KOPT-K1 (cell line): ENCODE results near the gene RPA1.

Experiments used
- H3K27ac ChIP-seq: fragments of 200-600 bp; sonication (generic); 2 replicates; pipeline ENCODE4 v1.5.1; 2016; ENCODE audit warnings: antibody characterized with exemption, mild to moderate bottlenecking, low read depth, low read length; ENCODE audit not compliant: poor library complexity, severe bottlenecking
- H3K36me3 ChIP-seq: fragments of 200-600 bp; sonication (generic); 2 replicates; pipeline ENCODE4 v1.5.1; 2017; ENCODE audit warnings: antibody characterized with exemption, mild to moderate bottlenecking, low read length, moderate library complexity; ENCODE audit not compliant: insufficient read depth
- H3K9me3 ChIP-seq: fragments of 200-600 bp; sonication (generic); 2 replicates; pipeline ENCODE4 v1.5.1; 2017; ENCODE audit warnings: antibody characterized with exemption, low read length, mild to moderate bottlenecking; ENCODE audit not compliant: insufficient read depth, poor library complexity, severe bottlenecking

RPA1 gene

DNA sequence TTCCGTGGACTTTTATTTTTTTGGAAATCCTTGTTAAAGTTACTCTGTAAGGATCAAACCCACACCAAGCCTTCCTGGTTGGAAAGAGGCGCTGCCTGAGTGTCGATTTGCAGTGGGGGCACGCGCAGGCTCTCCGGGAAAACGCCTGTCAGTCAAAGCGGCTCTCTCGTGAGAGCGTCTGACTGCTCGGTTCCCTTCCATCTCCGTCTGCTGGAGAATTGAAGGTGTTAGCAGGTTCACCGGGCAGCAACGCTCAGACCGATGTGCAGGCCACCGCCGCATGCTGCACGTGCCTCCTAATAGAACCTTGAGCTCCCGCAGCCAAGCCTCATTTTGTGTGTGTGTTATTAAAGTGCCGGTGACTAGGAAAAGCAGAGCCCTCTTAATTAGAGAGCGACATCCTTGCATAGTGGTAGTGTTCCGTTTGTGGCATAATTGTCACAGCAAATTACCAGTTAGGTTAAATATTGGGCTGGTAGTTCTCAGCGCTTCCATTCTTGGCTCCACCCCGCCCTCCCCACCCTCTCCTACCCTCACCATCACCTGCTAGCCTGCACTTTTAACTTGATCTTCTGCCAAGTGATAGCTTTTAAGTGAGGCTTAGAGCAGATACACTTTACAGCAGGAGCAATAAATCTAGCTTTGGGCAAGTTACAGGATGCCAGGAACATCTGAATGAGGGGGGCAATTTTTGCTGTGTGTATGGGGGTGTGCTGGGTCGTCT, 75.5 kb downstream of the RPA1 start:
- Histone ChIP-seq H3K27ac (no peak overlapping the region), H3K36me3 (no peaks in the 10 kb centered on the region), H3K9me3 (no peaks in the 10 kb centered on the region)

DNA sequence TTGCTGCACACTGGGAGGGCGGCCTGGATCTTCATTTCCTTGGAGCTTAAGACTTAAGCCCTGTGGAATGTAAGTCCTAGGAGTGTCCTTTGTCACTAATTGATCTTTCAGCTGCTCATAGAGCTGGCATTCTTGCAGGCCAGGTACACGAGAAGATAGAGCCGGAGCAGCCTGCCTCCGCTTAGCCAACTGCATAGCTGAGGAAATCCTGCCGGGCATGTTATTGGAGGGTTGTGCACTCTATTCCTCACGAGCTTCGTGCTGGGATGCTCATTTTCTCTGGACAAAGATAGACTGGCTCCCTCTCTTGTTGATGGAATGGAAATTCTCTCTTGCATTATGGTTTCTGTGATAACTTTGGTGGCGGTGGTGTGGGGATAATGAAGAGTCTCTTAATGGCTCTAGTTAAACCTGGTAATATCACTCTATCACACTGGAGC, 76.9 kb downstream of the RPA1 start:
- Histone ChIP-seq H3K9me3 (no peaks in the 10 kb centered on the region), H3K27ac (no peak overlapping the region), H3K36me3 (no peaks in the 10 kb centered on the region)

DNA sequence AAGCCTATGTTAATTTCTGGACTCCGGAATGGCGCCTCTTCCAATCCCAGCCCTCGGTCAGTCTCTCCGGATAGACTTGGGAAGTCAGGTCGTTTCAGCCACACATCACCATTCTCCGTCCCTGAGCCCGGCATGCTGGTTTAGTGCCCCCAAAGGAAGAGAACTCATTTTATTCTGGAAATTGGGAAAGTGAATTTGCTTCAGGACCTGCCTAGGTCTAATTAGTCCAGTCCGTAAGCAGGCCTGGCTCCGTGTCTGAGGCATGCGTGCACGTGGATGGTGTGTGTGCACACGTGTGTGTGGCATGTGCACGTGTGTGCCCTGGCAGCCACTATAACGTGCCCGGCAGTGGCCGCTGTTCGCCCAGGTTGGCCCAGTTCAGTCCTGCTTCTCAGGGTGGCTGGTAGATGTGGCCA, 77.4 kb downstream of the RPA1 start:
- Histone ChIP-seq H3K36me3 (no peaks in the 10 kb centered on the region), H3K9me3 (no peaks in the 10 kb centered on the region), H3K27ac (no peak overlapping the region)

DNA sequence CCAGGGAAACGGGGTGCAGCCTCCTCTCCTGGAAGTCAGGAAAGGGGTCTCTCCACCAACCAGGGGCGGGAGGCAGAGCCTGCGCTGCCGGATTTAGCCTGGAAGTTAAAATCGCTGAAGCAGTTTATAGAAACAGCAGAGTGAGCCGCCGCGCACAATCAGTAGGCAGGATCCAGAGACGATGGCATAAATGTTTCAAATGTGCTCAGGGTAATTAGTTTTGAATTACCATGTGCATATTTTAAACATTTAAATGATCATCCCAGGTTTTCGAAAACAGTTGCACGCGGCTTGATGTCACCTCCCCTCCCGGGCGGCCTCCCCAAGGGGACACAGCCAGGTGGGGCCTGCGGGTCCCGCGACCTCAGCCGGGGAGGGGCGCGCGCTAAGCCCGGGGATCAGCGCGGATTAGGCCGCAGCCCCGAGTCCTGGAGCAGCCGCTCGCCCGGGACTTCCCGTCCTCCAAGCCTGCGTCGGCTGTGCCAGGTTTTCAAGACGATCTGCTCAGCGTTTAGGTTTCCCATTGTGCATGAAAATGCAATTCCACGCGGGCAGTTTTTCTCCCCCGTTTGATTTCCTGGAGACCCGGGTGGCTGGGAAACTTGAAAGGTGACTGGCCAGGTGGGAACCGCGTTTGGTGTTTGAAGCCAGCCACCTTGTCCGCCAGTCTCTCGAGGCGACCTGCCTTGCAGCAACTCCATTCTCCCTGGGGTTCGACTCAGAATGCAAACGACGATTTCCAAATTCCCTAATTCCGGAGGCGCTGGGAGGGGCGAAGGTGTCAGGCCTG, 78.3 kb downstream of the RPA1 start:
- Histone ChIP-seq H3K36me3 (no peaks in the 10 kb centered on the region), H3K27ac (no peak overlapping the region), H3K9me3 (no peaks in the 10 kb centered on the region)

DNA sequence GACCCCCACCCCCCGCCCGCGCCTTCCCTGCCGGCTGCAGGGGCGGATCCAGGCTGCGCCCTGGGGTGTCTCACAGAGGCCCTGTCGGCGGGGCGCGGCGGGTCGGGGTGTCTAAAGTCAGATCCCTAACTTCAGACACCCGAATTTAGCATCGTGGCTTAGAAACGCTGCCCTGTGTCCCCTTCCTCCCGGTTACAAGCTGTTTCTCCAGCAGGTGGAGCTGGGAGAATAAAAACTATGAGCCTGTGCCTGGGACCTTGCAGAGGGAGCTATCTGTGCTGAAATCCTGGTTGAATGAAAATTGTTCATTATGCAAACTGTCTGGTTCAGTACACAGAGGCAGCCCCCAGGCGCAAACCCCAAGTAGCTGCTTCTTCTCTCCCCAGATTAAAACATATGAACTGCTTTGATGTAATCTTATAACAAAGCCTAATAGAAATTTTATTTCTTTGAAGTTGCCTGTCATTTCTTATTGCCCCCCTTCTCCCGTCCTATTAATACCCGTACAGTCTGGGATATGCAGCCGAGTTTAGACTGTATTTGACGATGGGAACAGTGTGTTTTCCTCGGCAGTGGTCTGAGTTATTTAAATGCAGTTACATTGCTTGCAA, 79.0 kb downstream of the RPA1 start:
- Histone ChIP-seq H3K27ac (no peak overlapping the region), H3K9me3 (no peaks in the 10 kb centered on the region), H3K36me3 (no peaks in the 10 kb centered on the region)

DNA sequence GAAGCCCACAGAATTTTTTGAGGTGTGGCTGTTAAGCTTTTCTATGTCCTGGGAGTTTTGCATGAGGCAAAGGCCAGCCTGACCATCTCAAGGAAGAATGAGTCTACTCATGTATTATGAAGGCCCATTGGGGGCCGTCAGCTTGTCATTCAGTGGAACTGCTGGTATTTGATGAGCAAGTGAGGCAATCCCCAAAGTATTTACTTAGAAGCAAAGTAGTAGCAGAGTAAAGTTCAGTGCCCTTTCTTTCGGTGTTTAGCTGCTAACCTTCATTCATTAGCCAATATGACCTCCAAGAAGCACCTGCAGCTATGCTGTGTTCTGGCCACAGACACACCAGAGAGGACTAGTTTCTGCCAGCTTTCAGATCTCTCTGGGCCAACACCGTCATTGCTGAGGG, 80.2 kb downstream of the RPA1 start:
- no peaks in the 10 kb centered on the region for H3K36me3 ChIP-seq
- no peaks in the 10 kb centered on the region for H3K9me3 ChIP-seq
- H3K27ac ChIP-seq = no peak overlapping the region

DNA sequence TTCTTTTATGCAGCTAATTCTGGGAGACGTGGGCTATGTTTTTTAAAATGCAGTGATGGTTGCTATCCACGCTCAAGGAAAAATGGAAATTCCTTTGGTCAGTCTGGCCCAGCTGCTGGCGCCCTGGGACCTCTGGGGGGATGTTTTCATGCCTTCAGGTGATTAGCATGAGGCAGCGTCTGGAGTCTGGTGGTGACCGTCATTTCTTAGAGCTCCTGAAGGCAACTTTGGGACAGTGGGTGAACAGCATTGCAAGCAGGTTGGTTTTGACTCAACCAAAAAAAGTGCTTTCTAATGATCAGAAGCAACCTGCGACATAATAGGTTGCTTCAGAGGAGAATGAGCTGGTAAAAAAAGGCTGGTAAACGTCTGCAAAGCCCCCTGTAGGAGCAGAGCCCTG, 82.3 kb downstream of the RPA1 start:
- H3K9me3 ChIP-seq = no peaks in the 10 kb centered on the region
- no peak overlapping the region for H3K27ac ChIP-seq
- no peaks in the 10 kb centered on the region for H3K36me3 ChIP-seq

DNA sequence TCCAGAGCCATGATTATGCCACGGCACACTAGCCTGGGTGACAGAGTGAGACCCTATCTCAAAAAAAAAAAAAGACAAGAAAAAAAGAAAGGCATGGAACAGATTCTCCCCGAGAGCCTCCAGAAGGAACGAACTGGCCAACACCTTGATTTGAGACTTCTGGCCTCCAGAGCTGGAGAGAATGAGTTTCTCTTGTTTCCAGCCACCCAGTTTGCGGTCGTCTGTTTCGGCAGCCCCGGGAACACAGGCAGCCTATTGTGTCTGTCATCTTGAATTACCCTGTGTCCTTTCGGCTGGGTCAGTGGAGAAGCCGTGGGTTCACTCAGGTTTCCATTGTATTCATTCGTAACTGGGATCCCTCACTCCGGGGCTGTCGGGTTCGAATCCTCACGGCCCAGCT, 83.9 kb downstream of the RPA1 start:
- Histone ChIP-seq H3K36me3 (no peaks in the 10 kb centered on the region), H3K9me3 (no peaks in the 10 kb centered on the region), H3K27ac (no peak overlapping the region)

DNA sequence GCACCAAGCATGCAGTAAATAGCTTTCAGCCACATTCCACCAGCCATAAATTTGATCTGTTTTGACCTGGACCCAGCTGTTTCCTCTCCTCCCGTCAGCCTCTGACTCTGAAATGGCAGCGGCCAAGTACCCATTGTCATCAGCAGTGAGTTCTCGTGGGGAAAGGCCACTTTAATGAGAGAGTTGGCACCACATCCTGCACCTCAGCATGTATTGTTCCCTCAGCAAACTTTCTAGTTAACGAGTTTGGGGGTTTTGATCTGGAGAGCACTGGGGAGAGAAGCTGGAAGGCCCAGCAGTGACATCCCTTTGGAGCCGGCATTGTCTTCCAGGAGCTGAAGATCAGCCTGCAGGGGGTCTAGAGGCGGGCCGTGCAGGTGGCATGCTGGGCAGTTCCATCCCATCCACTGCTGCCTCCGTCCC, 84.9 kb downstream of the RPA1 start:
- Histone ChIP-seq H3K9me3 (no peaks in the 10 kb centered on the region), H3K36me3 (no peaks in the 10 kb centered on the region), H3K27ac (no peak overlapping the region)

DNA sequence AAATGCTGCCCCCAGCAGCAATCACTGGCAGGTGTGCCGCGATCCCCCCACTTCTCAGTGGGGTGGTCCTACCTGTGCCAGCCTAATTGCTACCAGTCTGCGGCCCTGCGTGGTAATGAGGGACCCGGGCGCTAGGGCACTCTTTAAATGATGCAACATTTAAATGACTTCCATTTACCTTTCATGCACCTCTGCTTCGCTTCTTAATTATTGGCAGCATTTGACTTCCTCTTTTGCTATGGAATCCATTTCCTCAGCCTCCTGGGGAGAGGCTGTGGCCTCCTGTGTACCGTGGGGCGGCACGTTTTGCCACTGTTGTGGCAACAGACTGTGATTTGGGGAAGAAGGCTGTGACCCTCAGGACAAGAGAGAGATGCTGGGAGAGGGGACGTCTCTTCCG, 86.1 kb downstream of the RPA1 start:
- H3K27ac ChIP-seq = no peak overlapping the region
- no peaks in the 10 kb centered on the region for H3K36me3 ChIP-seq
- no peaks in the 10 kb centered on the region for H3K9me3 ChIP-seq

DNA sequence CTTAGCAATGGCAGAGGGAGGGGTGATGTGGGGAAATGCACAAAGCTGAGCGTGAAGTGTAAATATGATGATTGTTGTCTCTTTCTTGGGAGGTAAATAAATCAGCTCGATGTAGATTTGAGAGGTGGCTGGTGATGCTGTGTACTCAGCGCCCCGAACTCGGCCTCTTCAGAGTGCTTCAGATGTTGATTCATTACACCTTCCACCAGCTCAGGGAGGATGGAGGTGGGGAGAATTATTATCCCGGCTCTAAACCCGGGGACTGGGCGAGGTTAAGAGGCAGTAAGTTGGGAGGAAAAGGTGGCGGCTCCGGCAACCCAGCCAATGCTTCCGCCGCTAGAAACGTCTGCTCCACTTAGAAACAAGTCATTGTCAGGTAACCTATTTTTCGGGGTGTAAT, 86.5 kb downstream of the RPA1 start:
- no peaks in the 10 kb centered on the region for H3K36me3 ChIP-seq
- no peak overlapping the region for H3K27ac ChIP-seq
- H3K9me3 ChIP-seq = no peaks in the 10 kb centered on the region

DNA sequence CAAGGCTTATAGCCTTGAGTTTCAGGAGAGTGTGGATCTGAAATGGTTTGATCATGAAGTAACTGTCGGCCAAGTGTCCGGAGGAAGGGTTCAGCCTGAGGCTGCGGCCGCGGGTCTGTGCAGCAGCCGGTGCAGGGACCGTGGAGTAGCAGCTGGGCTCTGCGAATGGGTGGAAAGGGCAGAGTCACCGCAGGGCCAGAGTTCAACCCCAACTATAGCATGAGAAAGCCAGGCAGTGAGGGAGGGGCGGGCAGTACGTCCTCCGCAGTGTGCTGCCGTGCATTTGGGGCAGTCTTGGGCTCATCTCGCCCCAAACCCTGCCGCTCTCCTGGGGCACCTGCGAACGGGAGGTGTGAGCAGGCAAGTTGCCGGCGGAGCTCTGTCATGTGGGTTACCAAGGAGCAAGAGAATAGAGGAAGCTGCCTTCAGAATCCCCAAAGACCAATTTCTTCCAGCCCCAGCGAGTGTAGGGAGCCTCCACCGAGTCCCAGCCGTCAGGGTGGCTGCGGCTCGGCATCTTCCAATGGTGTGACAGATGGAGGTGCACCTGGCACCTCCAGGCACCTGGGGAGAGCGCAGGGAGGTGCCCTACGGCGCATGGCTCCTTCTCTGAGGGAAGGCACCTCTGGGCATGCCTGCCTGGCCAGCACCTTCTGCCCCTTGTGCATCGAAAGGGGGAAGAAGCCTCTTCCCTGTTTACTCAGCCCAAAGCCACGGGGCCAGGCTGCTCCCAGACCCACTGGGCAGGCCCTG, 87.3 kb downstream of the RPA1 start:
- H3K9me3 ChIP-seq = no peaks in the 10 kb centered on the region
- no peaks in the 10 kb centered on the region for H3K36me3 ChIP-seq
- H3K27ac ChIP-seq = no peak overlapping the region

DNA sequence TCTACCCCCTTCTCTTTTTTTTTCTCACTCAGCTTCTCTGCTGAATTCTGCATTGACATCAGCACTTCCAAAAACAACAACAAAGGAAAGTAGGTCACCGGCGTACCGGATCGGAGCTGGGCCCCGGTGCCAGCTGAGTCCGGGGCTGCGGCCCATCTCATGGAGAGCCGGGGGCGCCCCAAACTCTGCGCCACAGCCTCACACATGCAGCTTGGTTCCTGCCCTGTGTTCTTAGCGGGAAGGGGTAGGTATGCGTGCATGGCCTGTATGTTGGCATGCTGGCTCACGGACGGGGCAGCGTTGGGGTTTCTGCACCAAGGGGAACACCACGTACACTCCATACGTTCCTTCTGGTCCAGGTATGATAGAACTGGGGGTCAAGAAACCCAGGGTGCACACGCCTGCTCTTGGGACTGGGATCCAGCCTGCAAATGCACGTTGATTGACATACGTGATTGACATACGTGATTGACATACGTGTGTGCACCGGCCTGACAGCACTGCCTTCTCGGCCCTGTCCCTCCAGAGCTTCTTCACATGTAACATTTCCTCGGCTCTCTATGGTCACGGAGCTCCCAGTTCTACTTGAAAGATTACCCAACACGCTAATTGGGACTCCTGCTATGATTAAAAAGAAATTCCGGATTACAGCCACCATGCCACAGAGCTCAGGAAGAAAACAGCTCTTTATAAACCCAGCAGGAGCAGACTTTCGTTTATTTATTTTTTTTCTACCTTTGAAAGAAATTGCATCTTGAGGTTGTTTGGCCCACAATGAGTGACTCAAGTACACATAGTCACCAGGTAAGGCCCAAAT, 88.7 kb downstream of the RPA1 start:
- Histone ChIP-seq H3K36me3 (no peaks in the 10 kb centered on the region), H3K9me3 (no peaks in the 10 kb centered on the region), H3K27ac (no peak overlapping the region)

DNA sequence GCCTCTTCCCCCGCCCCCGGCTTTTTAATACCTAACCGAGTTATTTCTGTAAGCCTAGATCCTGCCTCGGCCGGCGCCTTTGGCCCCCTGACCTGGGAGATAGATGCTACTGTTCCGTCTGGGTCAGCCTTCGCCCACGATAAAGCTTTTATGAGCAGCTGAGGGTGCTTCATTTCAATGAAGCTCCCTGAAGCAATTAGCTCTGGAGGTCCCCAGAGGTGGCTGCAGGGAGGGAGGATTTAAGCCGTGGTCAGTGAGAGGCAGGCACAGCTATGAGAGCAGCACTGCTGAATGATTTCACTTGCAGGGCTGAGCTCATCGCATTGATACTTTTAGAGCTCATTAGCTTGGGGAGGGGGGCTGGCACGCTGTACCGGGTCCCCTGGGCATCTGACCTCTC, 89.4 kb downstream of the RPA1 start:
- Histone ChIP-seq H3K36me3 (no peaks in the 10 kb centered on the region), H3K9me3 (no peaks in the 10 kb centered on the region), H3K27ac (no peak overlapping the region)
